ENCODE measurements around the gene SORCS2.

- TF ChIP-seq TCF12 (IDR thresholded peaks at IDR 0.05; ENCODE audit: low read depth) (no peak), ZBTB7A (IDR thresholded peaks at IDR 0.05; ENCODE audit: low read depth) (no peak), RAD21 (IDR thresholded peaks at IDR 0.05; ENCODE audit: low read depth) (no peak), EGR1 (IDR thresholded peaks at IDR 0.05) (no peak), TAF1 (IDR thresholded peaks at IDR 0.05; ENCODE audit: low read depth) (no peak), REST (IDR thresholded peaks at IDR 0.05; ENCODE audit: low read depth) (peak; percentile 72), EP300 (IDR thresholded peaks at IDR 0.05; ENCODE audit: borderline replicate concordance) (no peak)
- TF ChIP-seq, protein P1, sequence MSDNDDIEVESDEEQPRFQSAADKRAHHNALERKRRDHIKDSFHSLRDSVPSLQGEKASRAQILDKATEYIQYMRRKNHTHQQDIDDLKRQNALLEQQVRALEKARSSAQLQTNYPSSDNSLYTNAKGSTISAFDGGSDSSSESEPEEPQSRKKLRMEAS (IDR thresholded peaks at IDR 0.05), result no peak
These were observed 101.4 kb downstream of the SORCS2 start for GRCh38 chr4:7293703-7294102.

Measured in Ishikawa (cell line).